ENCODE data around the gene STK32A. TPM values are rescaled to one million over a fixed set of nuclear protein-coding genes. Genes with fewer than 3 reads are reported as not detected.
"Not testable (repeated sequence)": the region's sequence is repeated elsewhere in the genome, so short reads cannot be mapped to it uniquely, and the experiment has no call there.

STK32A gene
- total RNA-seq, 2 donors from 2014 or later = 9.8 to 21.8 TPM

DNA sequence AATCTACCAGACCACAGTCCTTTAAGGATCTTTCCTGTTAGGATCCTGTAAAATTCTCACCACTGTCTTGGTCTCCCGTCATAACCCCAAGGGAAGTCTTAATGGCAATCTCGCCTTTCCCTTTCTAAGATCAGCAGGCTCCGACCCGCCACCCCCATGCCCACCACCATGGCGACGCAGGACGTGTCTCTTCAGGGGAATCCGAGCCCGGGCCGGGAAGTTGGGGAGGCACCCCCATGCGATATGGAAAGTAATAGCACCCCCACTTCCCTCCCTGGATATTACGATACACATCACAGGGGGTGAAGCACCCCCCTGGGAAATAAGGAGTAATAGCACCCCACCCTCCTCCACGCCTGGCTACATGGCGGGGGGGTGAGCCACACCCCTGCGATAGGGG lies 8.3 kb upstream of the STK32A start:
- Mint-ChIP-seq H3K27ac (no peak overlapping the region), H3K9me3 (no peaks in the 10 kb centered on the region), H3K27me3 (ENCODE audit: insufficient read depth) (peaks cover 21% of the 10 kb centered on the region), H3K4me3 (no peak overlapping the region), H3K36me3 (ENCODE audit: low read depth) (no peaks in the 10 kb centered on the region), H3K4me1 (no peaks in the 10 kb centered on the region)
- Histone ChIP-seq H3K27ac (ENCODE audit: low read depth, low read length) (no peak overlapping the region), H3K4me1 (ENCODE audit: control insufficient read depth, insufficient read depth, low read length) (no peaks in the 10 kb centered on the region), H3K27me3 (ENCODE audit: control insufficient read depth, insufficient read depth, low read length, poor library complexity, severe bottlenecking) (peaks cover 15% of the 10 kb centered on the region), H3K4me3 (ENCODE audit: low read length) (no peak overlapping the region), H3K36me3 (ENCODE audit: control insufficient read depth, insufficient read depth, low read length) (no peaks in the 10 kb centered on the region), H3K9me3 (ENCODE audit: control insufficient read depth, low read length) (no peaks in the 10 kb centered on the region), H3K9ac (ENCODE audit: extremely low read depth, low read length, poor library complexity, severe bottlenecking) (no peak overlapping the region)
- TF ChIP-seq, protein P1, sequence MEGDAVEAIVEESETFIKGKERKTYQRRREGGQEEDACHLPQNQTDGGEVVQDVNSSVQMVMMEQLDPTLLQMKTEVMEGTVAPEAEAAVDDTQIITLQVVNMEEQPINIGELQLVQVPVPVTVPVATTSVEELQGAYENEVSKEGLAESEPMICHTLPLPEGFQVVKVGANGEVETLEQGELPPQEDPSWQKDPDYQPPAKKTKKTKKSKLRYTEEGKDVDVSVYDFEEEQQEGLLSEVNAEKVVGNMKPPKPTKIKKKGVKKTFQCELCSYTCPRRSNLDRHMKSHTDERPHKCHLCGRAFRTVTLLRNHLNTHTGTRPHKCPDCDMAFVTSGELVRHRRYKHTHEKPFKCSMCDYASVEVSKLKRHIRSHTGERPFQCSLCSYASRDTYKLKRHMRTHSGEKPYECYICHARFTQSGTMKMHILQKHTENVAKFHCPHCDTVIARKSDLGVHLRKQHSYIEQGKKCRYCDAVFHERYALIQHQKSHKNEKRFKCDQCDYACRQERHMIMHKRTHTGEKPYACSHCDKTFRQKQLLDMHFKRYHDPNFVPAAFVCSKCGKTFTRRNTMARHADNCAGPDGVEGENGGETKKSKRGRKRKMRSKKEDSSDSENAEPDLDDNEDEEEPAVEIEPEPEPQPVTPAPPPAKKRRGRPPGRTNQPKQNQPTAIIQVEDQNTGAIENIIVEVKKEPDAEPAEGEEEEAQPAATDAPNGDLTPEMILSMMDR (conservative IDR thresholded peaks at IDR 0.05) = no peak
- 96 to 100% methylated on average over 2 to 15 of the region's 15 CpGs for WGBS, 2 experiments (ENCODE audit: insufficient coverage in 1 of 2, insufficient read length in 1 of 2)
- no peak for DNase-seq

DNA sequence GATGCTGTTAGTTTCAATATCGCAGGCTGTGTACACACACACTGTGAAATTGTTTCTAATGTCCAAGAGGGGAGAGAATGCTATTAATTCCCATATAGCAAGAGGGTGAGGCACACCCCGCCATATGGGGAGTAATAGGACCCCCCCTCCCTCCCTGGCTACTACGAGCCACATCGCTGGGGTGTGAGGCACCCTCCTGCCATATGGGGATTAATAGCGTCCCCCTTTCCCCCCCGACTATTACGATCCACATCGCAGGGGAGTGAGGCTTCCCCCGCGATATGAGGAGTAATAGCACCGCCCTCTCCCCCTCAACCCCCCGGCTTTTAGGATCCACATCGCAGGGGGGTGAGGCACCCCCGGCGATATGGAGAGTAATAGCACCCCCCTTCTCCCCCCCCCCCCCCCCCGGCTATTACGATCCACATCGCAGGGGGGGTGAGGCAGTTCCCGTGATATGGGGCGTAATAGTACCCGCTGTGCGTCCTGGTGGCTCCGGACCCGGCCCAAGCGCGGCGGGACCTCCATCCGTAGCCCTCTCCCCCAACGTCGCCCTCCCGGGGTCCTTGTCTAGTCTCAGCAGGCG lies 494 bp upstream of the STK32A start:
- no peak overlapping the region for H3K27ac ChIP-seq (ENCODE audit: low read depth, low read length)
- H3K9ac ChIP-seq (ENCODE audit: extremely low read depth, low read length, poor library complexity, severe bottlenecking) = no peak overlapping the region
- peaks cover 47% of the 10 kb centered on the region for H3K27me3 ChIP-seq (ENCODE audit: control insufficient read depth, insufficient read depth, low read length, poor library complexity, severe bottlenecking)
- TF ChIP-seq, protein P1 (conservative IDR thresholded peaks at IDR 0.05) = no peak
- peak overlapping the region; percentile 80 for H3K4me3 ChIP-seq (ENCODE audit: low read length)
- Mint-ChIP-seq H3K4me3 (peak overlapping the region; percentile 60), H3K27me3 (ENCODE audit: insufficient read depth) (peaks cover 42% of the 10 kb centered on the region), H3K27ac (no peak overlapping the region), H3K36me3 (ENCODE audit: low read depth) (no peaks in the 10 kb centered on the region), H3K9me3 (no peaks in the 10 kb centered on the region), H3K4me1 (peaks cover 3% of the 10 kb centered on the region)
- H3K36me3 ChIP-seq (ENCODE audit: control insufficient read depth, insufficient read depth, low read length) = no peaks in the 10 kb centered on the region
- 0 to 4% methylated on average over 1 to 24 of the region's 32 CpGs for WGBS, 2 experiments (ENCODE audit: insufficient coverage in 1 of 2, insufficient read length in 1 of 2)
- H3K9me3 ChIP-seq (ENCODE audit: control insufficient read depth, low read length) = no peaks in the 10 kb centered on the region
- DNase-seq = no peak
- H3K4me1 ChIP-seq (ENCODE audit: control insufficient read depth, insufficient read depth, low read length) = no peaks in the 10 kb centered on the region

DNA sequence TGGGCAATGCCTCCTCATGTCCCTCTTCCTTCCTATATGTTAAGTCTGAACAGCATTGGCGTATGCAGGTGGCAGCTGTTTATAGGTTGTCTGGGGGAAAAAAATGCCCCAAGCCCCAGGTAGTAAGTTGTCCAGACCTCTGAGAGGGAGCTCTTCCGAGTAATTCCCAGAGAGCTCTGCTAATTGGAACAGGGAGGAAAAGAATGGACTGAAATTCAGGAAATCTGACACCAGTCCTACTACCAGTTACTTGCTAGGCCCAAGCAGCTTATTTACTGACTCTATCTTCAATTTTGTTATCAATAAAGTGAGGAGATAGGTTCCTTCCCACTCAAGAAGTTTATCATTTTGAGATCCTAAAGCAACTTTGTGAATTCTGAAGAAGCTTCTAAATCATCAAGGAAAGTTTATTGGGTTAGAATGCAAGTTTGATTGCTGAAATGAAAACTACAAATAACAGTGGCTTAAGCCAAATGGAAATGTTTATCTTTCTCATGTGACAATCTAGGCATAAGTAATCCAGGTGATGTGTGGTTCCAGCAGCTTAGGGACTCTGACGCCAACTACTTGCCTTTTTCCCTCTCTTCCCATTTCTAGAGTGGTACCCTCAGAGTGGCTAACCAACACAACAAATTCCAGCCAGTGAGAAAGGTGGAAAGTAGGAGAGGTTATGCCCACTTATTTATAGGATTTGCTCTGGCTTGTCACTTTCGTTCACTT lies 5.6 kb downstream of the STK32A start:
- Mint-ChIP-seq H3K27me3 (ENCODE audit: insufficient read depth) (no peaks in the 10 kb centered on the region), H3K9me3 (no peaks in the 10 kb centered on the region), H3K36me3 (ENCODE audit: low read depth) (peaks cover 4% of the 10 kb centered on the region), H3K4me1 (peaks cover 17% of the 10 kb centered on the region), H3K27ac (peak overlapping the region; percentile 8), H3K4me3 (no peak overlapping the region)
- peaks cover 3% of the 10 kb centered on the region for H3K27me3 ChIP-seq (ENCODE audit: control insufficient read depth, insufficient read depth, low read length, poor library complexity, severe bottlenecking)
- H3K9ac ChIP-seq (ENCODE audit: extremely low read depth, low read length, poor library complexity, severe bottlenecking) = no peak overlapping the region
- no peaks in the 10 kb centered on the region for H3K36me3 ChIP-seq (ENCODE audit: control insufficient read depth, insufficient read depth, low read length)
- 81 to 100% methylated on average over 1 to 4 of the region's 4 CpGs for WGBS, 2 experiments (ENCODE audit: insufficient coverage in 1 of 2, insufficient read length in 1 of 2)
- no peaks in the 10 kb centered on the region for H3K9me3 ChIP-seq (ENCODE audit: control insufficient read depth, low read length)
- no peak overlapping the region for H3K27ac ChIP-seq (ENCODE audit: low read depth, low read length)
- TF ChIP-seq, protein P1 (conservative IDR thresholded peaks at IDR 0.05) = no peak
- H3K4me1 ChIP-seq (ENCODE audit: control insufficient read depth, insufficient read depth, low read length) = peaks cover 3% of the 10 kb centered on the region
- no peak overlapping the region for H3K4me3 ChIP-seq (ENCODE audit: low read length)
- no peak for DNase-seq

DNA sequence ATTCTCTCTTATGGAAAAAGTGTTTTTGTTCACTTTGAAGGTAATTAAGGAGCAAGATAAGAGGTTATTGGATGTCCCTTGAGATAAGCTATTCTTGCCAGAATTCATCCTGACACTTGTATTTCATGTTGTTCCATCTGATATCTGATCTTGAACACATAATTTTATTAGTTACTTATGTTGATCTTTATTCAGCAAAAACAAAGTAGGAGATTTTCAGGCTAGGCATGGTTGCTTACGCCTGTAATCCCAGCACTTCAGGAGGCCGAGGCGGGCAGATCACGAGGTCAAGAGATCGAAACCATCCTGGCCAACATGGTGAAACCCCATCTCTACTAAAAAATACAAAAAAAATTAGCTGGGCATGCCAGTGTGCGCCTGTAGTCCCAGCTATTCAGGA lies 8.4 kb downstream of the STK32A start:
- not testable (repeated sequence) for H3K27ac Mint-ChIP-seq; H3K4me3 ChIP-seq (ENCODE audit: low read length); H3K36me3 ChIP-seq (ENCODE audit: control insufficient read depth, insufficient read depth, low read length); H3K27me3 Mint-ChIP-seq (ENCODE audit: insufficient read depth); H3K4me3 Mint-ChIP-seq; H3K27me3 ChIP-seq (ENCODE audit: control insufficient read depth, insufficient read depth, low read length, poor library complexity, severe bottlenecking); DNase-seq; H3K9me3 ChIP-seq (ENCODE audit: control insufficient read depth, low read length); H3K27ac ChIP-seq (ENCODE audit: low read depth, low read length); H3K36me3 Mint-ChIP-seq (ENCODE audit: low read depth); H3K4me1 ChIP-seq (ENCODE audit: control insufficient read depth, insufficient read depth, low read length); H3K9me3 Mint-ChIP-seq; H3K9ac ChIP-seq (ENCODE audit: extremely low read depth, low read length, poor library complexity, severe bottlenecking)
- 67% methylated on average over 3 of the region's 6 CpGs; no CpG with 5 or more reads in 1 of the 2 experiments for WGBS, 2 experiments (ENCODE audit: insufficient coverage in 1 of 2, insufficient read length in 1 of 2)
- H3K4me1 Mint-ChIP-seq = peaks cover 18% of the 10 kb centered on the region

Data from endodermal cell (in vitro differentiated cells).